ENCODE measurements around the gene PIK3R2. TPM values are rescaled to one million over a fixed set of nuclear protein-coding genes. Genes with fewer than 3 reads are reported as not detected.
A peak's percentile ranks its signal among the peaks of the same experiment; 100 is the strongest.

Gene PIK3R2
- total and polyA plus RNA-seq, 2 of the 13 experiments (the other 11 are each of a cell fraction or from before 2014, with no cell fraction given) = 18.6 to 25.3 TPM

DNA sequence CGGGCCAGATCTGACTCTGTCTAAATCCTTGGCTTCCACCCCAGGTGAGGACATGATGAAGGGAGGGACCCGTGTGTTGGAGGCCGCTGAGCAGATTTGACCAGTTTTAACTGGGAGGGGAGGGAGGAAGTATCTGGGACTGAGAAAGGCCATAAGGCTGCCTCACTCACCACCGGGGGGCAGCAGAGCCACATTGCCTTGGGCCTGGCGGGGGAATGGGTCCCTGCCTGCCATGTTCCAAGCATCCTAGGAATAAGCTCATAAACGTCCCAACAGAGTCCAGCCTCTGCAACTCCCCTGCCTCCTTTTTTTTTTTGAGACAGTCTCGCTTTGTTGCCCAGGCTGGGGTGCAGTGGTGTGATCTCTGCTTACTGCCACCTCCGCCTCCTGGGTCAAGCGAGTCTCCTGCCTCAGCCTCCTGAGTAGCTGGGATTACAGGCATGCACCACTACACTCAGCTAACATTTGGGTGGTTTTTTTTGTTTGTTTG lies 39.9 kb upstream of the PIK3R2 start (continued):
- TF ChIP-seq POGK (CRISPR knock-in tag; conservative IDR thresholded peaks at IDR 0.05) (no peak), SMARCC2 (IDR thresholded peaks at IDR 0.05) (no peak), ZSCAN25 (CRISPR knock-in tag; IDR thresholded peaks at IDR 0.05) (peak; percentile 59; the same call in 1 of the 2 replicates), ARHGAP35 (CRISPR knock-in tag; IDR thresholded peaks at IDR 0.05; ENCODE audit: borderline replicate concordance) (no peak), TCF7L2 (IDR thresholded peaks at IDR 0.05; ENCODE audit: low read depth, low read length) (no peak), TEAD3 (CRISPR knock-in tag; optimal IDR thresholded peaks at IDR 0.05; ENCODE audit: borderline replicate concordance) (peak; percentile 61), E2F1 (CRISPR knock-in tag; IDR thresholded peaks at IDR 0.05) (no peak), NR2F6 (IDR thresholded peaks at IDR 0.05) (no peak), NR2F6 (CRISPR knock-in tag; IDR thresholded peaks at IDR 0.05) (peak; percentile 48; the same call in 1 of the 2 replicates), FOSL2 (CRISPR knock-in tag; IDR thresholded peaks at IDR 0.05) (0 out of 2 replicates have a peak, but pooled peaks have one; percentile 19), KMT2A (CRISPR knock-in tag; IDR thresholded peaks at IDR 0.05) (0 out of 2 replicates have a peak, but pooled peaks have one; percentile 27), ZNF577 (CRISPR knock-in tag; IDR thresholded peaks at IDR 0.05; ENCODE audit: borderline replicate concordance, low read depth) (no peak), ZSCAN9 (CRISPR knock-in tag; IDR thresholded peaks at IDR 0.05; ENCODE audit: borderline replicate concordance) (no peak), AGO2 (optimal IDR thresholded peaks at IDR 0.05; ENCODE audit: low read depth, low read length) (no peak), RELA (CRISPR knock-in tag; IDR thresholded peaks at IDR 0.05) (no peak), RCOR2 (CRISPR knock-in tag; IDR thresholded peaks at IDR 0.05) (no peak)
- TF ChIP-seq, protein P1, sequence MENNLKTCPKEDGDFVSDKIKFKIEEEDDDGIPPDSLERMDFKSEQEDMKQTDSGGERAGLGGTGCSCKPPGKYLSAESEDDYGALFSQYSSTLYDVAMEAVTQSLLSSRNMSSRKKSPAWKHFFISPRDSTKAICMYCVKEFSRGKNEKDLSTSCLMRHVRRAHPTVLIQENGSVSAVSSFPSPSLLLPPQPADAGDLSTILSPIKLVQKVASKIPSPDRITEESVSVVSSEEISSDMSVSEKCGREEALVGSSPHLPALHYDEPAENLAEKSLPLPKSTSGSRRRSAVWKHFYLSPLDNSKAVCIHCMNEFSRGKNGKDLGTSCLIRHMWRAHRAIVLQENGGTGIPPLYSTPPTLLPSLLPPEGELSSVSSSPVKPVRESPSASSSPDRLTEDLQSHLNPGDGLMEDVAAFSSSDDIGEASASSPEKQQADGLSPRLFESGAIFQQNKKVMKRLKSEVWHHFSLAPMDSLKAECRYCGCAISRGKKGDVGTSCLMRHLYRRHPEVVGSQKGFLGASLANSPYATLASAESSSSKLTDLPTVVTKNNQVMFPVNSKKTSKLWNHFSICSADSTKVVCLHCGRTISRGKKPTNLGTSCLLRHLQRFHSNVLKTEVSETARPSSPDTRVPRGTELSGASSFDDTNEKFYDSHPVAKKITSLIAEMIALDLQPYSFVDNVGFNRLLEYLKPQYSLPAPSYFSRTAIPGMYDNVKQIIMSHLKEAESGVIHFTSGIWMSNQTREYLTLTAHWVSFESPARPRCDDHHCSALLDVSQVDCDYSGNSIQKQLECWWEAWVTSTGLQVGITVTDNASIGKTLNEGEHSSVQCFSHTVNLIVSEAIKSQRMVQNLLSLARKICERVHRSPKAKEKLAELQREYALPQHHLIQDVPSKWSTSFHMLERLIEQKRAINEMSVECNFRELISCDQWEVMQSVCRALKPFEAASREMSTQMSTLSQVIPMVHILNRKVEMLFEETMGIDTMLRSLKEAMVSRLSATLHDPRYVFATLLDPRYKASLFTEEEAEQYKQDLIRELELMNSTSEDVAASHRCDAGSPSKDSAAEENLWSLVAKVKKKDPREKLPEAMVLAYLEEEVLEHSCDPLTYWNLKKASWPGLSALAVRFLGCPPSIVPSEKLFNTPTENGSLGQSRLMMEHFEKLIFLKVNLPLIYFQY (CRISPR knock-in tag; IDR thresholded peaks at IDR 0.05; ENCODE audit: borderline replicate concordance) = peak; percentile 75; the same call in 1 of the 2 replicates
- TF ChIP-seq, protein P2, sequence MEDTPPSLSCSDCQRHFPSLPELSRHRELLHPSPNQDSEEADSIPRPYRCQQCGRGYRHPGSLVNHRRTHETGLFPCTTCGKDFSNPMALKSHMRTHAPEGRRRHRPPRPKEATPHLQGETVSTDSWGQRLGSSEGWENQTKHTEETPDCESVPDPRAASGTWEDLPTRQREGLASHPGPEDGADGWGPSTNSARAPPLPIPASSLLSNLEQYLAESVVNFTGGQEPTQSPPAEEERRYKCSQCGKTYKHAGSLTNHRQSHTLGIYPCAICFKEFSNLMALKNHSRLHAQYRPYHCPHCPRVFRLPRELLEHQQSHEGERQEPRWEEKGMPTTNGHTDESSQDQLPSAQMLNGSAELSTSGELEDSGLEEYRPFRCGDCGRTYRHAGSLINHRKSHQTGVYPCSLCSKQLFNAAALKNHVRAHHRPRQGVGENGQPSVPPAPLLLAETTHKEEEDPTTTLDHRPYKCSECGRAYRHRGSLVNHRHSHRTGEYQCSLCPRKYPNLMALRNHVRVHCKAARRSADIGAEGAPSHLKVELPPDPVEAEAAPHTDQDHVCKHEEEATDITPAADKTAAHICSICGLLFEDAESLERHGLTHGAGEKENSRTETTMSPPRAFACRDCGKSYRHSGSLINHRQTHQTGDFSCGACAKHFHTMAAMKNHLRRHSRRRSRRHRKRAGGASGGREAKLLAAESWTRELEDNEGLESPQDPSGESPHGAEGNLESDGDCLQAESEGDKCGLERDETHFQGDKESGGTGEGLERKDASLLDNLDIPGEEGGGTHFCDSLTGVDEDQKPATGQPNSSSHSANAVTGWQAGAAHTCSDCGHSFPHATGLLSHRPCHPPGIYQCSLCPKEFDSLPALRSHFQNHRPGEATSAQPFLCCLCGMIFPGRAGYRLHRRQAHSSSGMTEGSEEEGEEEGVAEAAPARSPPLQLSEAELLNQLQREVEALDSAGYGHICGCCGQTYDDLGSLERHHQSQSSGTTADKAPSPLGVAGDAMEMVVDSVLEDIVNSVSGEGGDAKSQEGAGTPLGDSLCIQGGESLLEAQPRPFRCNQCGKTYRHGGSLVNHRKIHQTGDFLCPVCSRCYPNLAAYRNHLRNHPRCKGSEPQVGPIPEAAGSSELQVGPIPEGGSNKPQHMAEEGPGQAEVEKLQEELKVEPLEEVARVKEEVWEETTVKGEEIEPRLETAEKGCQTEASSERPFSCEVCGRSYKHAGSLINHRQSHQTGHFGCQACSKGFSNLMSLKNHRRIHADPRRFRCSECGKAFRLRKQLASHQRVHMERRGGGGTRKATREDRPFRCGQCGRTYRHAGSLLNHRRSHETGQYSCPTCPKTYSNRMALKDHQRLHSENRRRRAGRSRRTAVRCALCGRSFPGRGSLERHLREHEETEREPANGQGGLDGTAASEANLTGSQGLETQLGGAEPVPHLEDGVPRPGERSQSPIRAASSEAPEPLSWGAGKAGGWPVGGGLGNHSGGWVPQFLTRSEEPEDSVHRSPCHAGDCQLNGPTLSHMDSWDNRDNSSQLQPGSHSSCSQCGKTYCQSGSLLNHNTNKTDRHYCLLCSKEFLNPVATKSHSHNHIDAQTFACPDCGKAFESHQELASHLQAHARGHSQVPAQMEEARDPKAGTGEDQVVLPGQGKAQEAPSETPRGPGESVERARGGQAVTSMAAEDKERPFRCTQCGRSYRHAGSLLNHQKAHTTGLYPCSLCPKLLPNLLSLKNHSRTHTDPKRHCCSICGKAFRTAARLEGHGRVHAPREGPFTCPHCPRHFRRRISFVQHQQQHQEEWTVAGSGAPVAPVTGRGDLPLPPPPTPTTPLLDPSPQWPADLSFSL (CRISPR knock-in tag; IDR thresholded peaks at IDR 0.05) = no peak
